ENCODE results near the gene TECTA. TPM values are rescaled to one million over a fixed set of nuclear protein-coding genes. Genes with fewer than 3 reads are reported as not detected.

Gene TECTA
- total RNA-seq, 4 donors from 2014 or later, result 0.38 TPM; not detected in 3

GRCh38 chr11:121180183-121180582 lies 79.1 kb downstream of the TECTA start:
- H3K27me3 ChIP-seq, result no peaks in the 10 kb centered on the region
- H3K4me3 ChIP-seq, result no peak overlapping the region
- intact Hi-C loops (cut with DNase I), result no loop called here
- peaks cover 0 to 26% (median 0%) of the 10 kb centered on the region in 3 donors for H3K9me3 ChIP-seq
- H3K4me1 ChIP-seq, result no peaks in the 10 kb centered on the region
- H3K27ac ChIP-seq, result no peak overlapping the region
- no peaks in the 10 kb centered on the region for H3K36me3 ChIP-seq
- TF ChIP-seq POLR2A (IDR thresholded peaks at IDR 0.05), result no peak
- no peak for TF ChIP-seq CTCF (IDR thresholded peaks at IDR 0.05)
- 65 to 79% methylated on average over 1 of the region's 1 CpG for WGBS, 2 donors
- DNase-seq, result no peak

GRCh38 chr11:121188776-121189175 lies 87.7 kb downstream of the TECTA start:
- H3K27ac ChIP-seq, result no peak overlapping the region
- H3K36me3 ChIP-seq, result no peaks in the 10 kb centered on the region
- DNase-seq, result no peak
- no peak for TF ChIP-seq CTCF (IDR thresholded peaks at IDR 0.05)
- TF ChIP-seq POLR2A (IDR thresholded peaks at IDR 0.05), result no peak
- no peak overlapping the region for H3K4me3 ChIP-seq
- H3K9me3 ChIP-seq, result no peaks in the 10 kb centered on the region
- H3K27me3 ChIP-seq, result no peaks in the 10 kb centered on the region
- H3K4me1 ChIP-seq, result no peaks in the 10 kb centered on the region
- intact Hi-C loops (cut with DNase I), result no loop called here

- Histone ChIP-seq H3K36me3 (no peaks in the 10 kb centered on the region), H3K4me1 (peaks cover 0 to 4% (median 0%) of the 10 kb centered on the region in 3 donors), H3K27me3 (peaks cover 0 to 14% (median under 1%) of the 10 kb centered on the region in 4 donors), H3K27ac (no peak overlapping the region), H3K4me3 (no peak overlapping the region), H3K9me3 (no peaks in the 10 kb centered on the region)
- TF ChIP-seq CTCF (IDR thresholded peaks at IDR 0.05) (no peak), POLR2A (IDR thresholded peaks at IDR 0.05) (no peak)
- intact Hi-C loops (cut with DNase I), result no loop called here
- DNase-seq, result no peak
- WGBS, 2 donors, result 71 to 76% methylated on average over 5 of the region's 5 CpGs
Observed at GRCh38 chr11:121191818-121192217, 90.8 kb downstream of the TECTA start.

- Histone ChIP-seq H3K36me3 (no peaks in the 10 kb centered on the region), H3K4me1 (peaks cover 0 to 4% (median 0%) of the 10 kb centered on the region in 3 donors), H3K9me3 (no peaks in the 10 kb centered on the region), H3K4me3 (peak overlapping the region in 1 of 4 donors; percentile 15), H3K27me3 (peaks cover 0 to 14% (median 2%) of the 10 kb centered on the region in 4 donors), H3K27ac (no peak overlapping the region)
- intact Hi-C loops (cut with DNase I), result no loop called here
- WGBS, 2 donors, result 11 to 15% methylated on average over 13 of the region's 13 CpGs
- no peak for DNase-seq
- no peak for TF ChIP-seq POLR2A (IDR thresholded peaks at IDR 0.05)
- peak; percentile 67 to 84 (median 72) for TF ChIP-seq CTCF (IDR thresholded peaks at IDR 0.05)
Observed at GRCh38 chr11:121194731-121195596, 93.9 kb downstream of the TECTA start.

GRCh38 chr11:121198491-121198890 lies 97.4 kb downstream of the TECTA start:
- TF ChIP-seq CTCF (IDR thresholded peaks at IDR 0.05) (no peak), POLR2A (IDR thresholded peaks at IDR 0.05) (no peak)
- Histone ChIP-seq H3K4me1 (peaks cover 0 to 4% (median 0%) of the 10 kb centered on the region in 3 donors), H3K4me3 (no peak overlapping the region), H3K27me3 (peaks cover 0 to 14% (median 2%) of the 10 kb centered on the region in 4 donors), H3K9me3 (no peaks in the 10 kb centered on the region), H3K27ac (no peak overlapping the region), H3K36me3 (no peaks in the 10 kb centered on the region)
- 74 to 82% methylated on average over 5 of the region's 5 CpGs for WGBS, 2 donors
- DNase-seq, result no peak
- intact Hi-C loops (cut with DNase I), result no loop called here
